ENCODE data around the gene DARS1.

Gene DARS1

GRCh38 chr2:135993421-135993820, 8.0 kb upstream of the DARS1 start:
- TF ChIP-seq CTCF (IDR thresholded peaks at IDR 0.05; ENCODE audit: unreplicated experiment in 3 of 3), result no peak
- Mint-ChIP-seq H3K4me3 (no peak overlapping the region), H3K9me3 (no peaks in the 10 kb centered on the region), H3K4me1 (peaks cover 9% of the 10 kb centered on the region), H3K27ac (no peak overlapping the region), H3K36me3 (ENCODE audit: low read depth) (no peaks in the 10 kb centered on the region), H3K27me3 (ENCODE audit: low read depth) (no peaks in the 10 kb centered on the region)

GRCh38 chr2:135991861-135992260, 6.4 kb upstream of the DARS1 start:
- Mint-ChIP-seq H3K4me1 (no peaks in the 10 kb centered on the region), H3K27ac (no peak overlapping the region), H3K9me3 (no peaks in the 10 kb centered on the region), H3K27me3 (ENCODE audit: low read depth) (no peaks in the 10 kb centered on the region), H3K36me3 (ENCODE audit: low read depth) (no peaks in the 10 kb centered on the region), H3K4me3 (no peak overlapping the region)
- no peak for TF ChIP-seq CTCF (IDR thresholded peaks at IDR 0.05; ENCODE audit: unreplicated experiment in 3 of 3)

- H3K9me3 Mint-ChIP-seq, result no peaks in the 10 kb centered on the region
- H3K27me3 Mint-ChIP-seq (ENCODE audit: low read depth), result no peaks in the 10 kb centered on the region
- peaks cover 4% of the 10 kb centered on the region for H3K36me3 Mint-ChIP-seq (ENCODE audit: low read depth)
- H3K4me3 Mint-ChIP-seq, result peak overlapping the region; percentile 94 to 98 (median 96)
- peak overlapping the region in 2 of 3 experiments; percentile 88 to 98 for H3K27ac Mint-ChIP-seq
- H3K4me1 Mint-ChIP-seq, result peaks cover 12% of the 10 kb centered on the region
- TF ChIP-seq CTCF (IDR thresholded peaks at IDR 0.05; ENCODE audit: unreplicated experiment in 3 of 3), result no peak
Observed at GRCh38 chr2:135987441-135987840, 2.0 kb upstream of the DARS1 start.

GRCh38 chr2:135986507-135986906, 1.1 kb upstream of the DARS1 start:
- TF ChIP-seq CTCF (IDR thresholded peaks at IDR 0.05; ENCODE audit: unreplicated experiment in 3 of 3), result no peak
- H3K9me3 Mint-ChIP-seq, result no peaks in the 10 kb centered on the region
- peak overlapping the region; percentile 88 to 99 (median 98) for H3K27ac Mint-ChIP-seq
- no peaks in the 10 kb centered on the region for H3K27me3 Mint-ChIP-seq (ENCODE audit: low read depth)
- H3K4me1 Mint-ChIP-seq, result peaks cover 14% of the 10 kb centered on the region
- H3K36me3 Mint-ChIP-seq (ENCODE audit: low read depth), result peaks cover 12% of the 10 kb centered on the region
- peak overlapping the region; percentile 94 to 98 (median 96) for H3K4me3 Mint-ChIP-seq

GRCh38 chr2:135985826-135986393, 484 bp upstream of the DARS1 start:
- Mint-ChIP-seq H3K36me3 (ENCODE audit: low read depth) (peaks cover 15% of the 10 kb centered on the region), H3K27ac (peak overlapping the region; percentile 88 to 99 (median 98)), H3K9me3 (no peaks in the 10 kb centered on the region), H3K4me3 (peak overlapping the region; percentile 94 to 98 (median 96)), H3K27me3 (ENCODE audit: low read depth) (no peaks in the 10 kb centered on the region), H3K4me1 (peaks cover 16% of the 10 kb centered on the region)
- TF ChIP-seq CTCF (IDR thresholded peaks at IDR 0.05; ENCODE audit: unreplicated experiment in 3 of 3), result no peak

All from nephron (organoid).